Fibroblast of the conjunctiva (primary cell): ENCODE measurements around the gene BCL2L11.
A peak's percentile ranks its signal among the peaks of the same experiment; 100 is the strongest.

Experiments used
- DNase-seq: peaks from one replicate; pipeline ENCODE4 v3.0.0-alpha.2; 2010; ENCODE audit warnings: low read depth

BCL2L11 gene

DNA sequence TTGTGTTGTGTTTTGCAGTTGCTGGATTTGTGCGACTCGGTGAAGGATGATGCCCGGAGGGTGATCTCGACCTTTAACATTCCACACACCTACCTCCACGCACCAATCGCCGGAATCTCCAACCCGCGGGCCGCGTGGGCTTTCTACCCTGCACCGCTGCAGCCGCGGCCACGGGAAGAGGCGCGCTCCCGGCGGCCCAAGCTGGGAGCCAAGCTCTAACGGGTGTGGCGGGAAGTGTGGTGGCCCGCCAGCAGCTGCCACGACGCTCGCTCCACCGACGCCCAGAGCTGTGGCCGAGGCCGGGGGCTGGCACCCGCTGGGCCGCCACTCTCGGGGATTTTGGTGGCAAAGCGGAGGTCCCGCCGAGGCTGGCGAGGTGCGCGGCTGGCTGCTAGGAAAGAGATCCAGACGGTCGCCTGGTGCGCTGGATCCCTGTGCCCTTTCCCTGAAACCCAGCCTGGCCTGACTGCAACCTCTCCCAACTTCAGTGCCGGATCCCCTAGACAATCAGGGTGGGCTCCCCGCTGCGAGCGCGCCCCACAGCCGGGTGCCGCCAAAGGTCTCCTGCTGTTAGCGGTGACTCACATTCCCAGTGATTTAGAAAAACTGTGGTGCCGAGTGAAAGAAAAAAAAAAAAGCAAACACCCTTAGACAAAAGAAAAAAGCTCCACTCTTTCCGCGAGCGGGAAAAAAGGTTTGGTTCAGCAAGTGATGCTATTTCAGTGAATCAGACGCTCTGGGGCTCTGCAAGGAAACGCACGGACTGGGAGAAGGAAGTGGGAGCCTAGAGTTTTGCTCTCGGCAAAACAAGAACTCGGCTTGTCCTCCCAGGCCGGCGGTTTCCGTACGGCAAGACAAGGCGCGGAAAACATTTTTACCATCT, 2.9 kb upstream of the BCL2L11 start:
- DNase-seq = peak; percentile 17

DNA sequence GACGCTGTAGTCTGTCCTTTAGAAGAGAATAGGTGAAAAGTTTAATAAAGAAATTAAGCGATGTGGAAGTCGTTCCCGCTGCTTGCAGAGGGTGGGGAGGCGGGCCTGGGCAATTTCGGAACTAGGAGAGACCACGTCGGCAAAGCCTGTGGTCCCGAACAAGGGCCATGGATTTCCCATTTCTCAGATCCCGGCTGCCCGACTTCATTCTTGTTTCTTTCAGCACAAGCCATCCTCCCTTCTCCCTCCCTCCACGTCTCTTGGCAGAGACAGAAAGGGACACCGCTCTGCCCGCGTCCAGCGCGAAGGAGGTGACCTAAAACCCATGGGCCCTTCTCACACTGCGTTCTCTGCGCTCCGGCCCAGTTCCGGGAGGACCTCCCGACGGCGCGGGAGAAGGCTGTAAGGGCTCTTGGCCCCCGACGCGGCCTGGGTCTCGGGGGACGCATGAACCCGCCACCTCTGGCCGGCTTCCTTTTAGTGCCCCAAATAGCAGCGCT, 2.2 kb upstream of the BCL2L11 start:
- no peak for DNase-seq

DNA sequence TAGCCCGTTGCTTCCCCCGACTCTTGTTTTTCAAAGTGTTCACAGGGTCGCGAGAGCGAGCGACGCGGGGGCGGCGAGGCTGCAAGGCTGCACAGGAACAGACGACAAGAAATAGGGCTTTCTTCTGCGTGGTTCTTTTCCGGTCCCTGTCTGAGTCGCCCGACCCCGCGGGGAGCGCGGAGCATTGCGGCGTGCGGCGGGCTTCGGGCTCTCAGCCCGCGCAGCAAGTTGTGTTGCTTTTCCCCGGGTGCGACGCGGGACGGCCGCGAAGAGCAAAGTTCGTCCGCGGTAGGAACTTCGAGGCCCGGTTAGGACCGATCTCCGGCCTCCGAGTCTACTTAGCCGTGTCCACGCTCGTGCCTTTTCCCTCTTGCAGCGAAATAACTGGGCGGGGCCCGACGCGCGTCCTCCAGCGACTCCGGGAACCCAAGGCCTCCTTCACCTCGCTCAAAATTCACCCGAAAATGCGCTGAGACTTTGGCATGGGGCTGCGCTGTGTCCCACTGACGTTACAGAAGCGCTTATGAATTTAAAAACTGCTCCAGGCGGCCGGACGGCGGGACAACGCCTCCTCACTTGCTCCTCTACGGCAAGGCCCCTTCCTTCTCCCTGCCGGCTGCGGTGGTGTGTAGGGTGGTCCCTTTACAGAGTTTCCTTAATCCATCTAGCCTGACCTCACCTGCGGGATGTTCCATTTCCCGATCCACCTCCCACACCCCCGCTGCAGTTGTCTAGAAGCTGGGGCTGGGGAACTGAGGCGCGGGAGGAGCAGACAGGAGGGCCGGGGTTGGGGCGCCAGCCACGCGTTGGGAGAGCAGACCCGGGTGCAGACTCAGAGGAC, 1.5 kb upstream of the BCL2L11 start:
- DNase-seq = no peak

DNA sequence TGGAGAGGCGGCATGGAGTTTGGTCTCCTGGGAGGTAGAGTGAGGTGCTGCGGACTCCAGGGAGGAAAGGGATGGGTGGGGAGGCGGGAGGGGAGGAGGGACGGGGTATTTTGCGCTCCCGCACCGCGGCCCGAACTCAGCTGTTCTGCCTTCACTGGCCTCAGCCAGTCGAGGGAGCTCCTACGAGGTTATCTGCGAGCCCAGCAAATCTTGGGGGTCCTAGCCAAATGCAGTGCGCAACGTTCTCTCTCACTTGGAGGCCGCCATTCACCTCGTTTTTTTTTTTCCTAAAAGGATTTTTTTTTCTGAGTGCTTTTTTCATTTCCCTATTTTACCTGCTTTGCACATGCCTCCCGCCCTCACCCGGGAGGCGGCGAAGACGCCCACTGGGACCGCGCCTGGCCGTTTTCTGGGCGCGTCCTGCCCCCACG, 877 bp upstream of the BCL2L11 start:
- no peak for DNase-seq

DNA sequence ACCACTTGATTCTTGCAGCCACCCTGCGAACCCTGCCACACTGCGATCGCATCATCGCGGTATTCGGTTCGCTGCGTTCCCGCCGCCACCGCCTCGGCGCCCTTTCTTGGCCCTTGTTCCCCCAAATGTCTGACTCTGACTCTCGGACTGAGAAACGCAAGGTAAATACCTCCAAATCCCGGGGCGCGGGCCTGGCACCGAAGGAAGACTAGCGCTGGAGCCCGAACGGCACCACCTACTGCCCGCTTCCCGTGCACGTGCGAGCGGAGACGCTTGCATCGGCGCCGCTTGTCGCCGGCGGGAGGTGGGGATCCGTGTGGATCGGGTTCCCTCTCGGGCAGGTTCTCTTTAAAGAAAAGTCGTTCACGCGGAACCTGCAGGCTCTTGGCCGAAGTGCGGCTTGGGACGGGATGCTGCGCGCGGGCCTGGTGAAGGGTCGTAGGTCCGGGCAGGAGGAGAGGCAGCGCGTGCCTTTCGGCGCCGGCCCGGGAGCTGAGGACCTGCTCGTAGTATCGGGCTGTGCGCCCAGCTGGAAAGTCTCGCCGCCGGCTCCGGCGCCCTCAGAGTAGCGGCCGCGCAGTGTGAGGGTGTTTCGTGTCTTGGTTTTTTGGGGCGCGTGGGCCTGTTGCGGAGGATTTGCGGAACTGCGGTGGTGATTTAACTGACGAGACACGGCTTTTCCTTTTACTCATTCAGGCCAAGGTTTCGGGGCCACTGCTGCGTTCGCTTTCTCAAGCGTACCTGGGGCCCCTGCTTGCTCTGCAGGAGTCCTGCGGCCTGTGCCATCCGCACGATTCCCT, 514 bp downstream of the BCL2L11 start:
- DNase-seq = no peak

DNA sequence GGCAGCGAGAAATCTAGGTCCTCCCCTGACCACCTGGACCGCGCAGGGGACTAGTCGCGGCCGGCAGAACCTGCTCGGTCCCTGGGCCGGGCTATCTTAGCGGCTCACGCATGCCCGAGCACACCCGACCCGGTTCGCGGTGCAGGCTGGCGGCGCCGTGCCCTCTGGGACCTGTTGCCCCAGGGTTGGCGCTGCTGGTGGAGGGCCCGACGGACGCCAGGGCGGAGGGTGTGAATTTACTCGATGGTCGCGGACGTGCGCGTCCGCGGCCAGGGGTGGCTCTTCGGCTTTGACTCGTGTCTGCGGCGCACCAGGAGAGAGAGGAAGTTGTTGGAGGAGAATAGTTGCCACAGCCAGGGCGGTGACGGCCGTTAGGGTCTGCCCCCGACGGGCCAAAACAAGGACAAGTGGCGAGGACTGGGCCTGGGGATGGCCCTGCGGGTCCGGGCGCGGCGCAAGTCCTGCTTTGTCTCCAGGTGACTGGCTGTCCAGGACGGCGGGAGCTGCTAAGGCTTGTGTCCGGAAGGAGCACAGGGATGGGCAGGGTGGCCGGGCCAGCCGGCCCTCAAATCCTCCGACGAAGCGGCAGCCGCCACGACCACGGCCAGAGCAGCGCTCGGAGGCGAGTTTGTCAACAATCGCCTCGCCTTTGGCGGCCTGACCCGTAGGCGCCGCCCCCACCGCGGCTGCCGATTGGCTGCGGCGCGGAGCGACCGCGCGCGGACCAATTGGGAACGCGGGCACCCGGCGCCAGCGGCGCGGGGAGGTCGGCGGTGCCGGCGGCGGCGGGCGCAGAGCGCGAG, 1.3 kb downstream of the BCL2L11 start:
- DNase-seq = peak; percentile 65

DNA sequence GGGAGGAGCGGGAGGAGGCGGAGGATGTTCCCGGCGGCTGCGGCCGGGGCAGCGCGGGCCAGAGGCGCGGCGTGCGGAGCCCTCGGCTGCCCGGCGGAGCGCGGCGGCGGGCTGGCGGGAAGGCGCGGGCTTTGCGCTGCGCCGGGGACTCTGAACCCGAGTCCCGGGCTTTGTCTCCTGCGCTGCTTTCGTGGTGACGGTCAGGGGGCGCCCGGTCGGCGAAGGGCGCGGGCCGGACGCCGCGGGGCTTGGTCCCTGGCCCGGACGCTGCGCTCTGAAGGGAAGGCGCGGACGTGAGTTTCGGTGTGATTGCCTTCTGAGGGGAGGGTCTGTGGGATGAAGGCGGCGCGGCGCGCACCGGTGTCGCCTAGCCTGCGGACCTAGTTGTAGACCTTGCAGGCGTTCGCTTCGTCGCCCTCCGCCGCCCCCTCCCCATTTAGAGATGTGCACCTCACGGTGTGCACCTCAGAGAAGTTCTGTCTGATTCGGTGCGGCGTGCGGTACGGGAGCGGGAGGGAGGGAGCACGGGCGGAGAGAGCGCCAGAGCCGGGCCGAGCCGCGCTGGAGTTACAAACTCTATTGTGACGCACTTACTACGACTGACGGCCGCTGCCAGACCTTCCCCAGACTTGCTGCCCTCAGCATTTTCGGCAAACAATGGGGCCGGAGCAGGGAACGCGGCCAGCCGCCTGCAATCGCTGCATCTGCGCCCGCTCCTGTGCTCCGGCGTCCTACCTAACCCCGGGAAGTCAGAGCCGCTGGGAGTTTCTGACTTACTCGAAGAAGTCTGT, 2.1 kb downstream of the BCL2L11 start:
- DNase-seq = peak; percentile 64

DNA sequence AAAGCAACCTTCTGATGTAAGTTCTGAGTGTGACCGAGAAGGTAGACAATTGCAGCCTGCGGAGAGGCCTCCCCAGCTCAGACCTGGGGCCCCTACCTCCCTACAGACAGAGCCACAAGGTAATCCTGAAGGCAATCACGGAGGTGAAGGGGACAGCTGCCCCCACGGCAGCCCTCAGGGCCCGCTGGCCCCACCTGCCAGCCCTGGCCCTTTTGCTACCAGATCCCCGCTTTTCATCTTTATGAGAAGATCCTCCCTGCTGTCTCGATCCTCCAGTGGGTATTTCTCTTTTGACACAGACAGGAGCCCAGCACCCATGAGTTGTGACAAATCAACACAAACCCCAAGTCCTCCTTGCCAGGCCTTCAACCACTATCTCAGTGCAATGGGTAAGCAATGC, 3.0 kb downstream of the BCL2L11 start:
- DNase-seq = no peak

DNA sequence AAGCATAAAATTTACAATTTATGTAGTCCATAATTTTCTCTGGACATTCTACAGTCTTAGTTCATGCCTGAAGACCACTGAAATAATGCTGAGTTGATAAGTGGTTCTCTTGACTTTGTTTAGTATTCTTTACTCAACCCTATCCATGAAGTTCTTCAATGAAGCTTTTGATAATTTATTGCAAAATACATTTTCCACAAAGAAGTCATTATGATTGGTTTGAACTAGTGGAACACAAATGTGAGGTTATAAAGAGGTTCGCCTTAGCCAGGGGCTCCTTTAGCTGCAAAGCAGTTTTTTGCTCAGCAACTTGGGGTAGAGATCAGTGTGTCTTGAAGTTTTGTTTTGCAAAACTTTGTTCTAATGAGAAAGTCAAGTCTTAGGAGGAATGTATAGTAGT, 5.9 kb downstream of the BCL2L11 start:
- DNase-seq = no peak

DNA sequence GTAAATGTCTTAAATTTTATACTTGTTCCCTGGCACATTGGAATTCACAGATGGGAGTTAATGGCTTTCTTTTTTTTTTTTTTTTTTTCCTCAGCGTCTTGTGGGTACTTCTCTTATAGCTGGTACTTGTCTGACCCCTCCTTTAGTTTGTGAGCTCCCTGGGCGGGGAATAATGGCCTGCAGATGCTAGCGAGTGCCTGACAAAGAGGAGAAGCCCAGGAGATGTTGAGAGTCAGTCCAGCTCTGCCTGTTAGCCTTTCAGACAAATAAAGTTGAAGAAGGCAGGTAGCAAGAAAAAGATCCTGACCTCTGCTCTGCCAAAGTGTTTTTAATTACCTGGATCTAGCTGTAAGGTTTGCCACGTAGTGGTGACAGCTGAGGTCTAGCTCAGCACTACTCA, 6.6 kb downstream of the BCL2L11 start:
- no peak for DNase-seq

DNA sequence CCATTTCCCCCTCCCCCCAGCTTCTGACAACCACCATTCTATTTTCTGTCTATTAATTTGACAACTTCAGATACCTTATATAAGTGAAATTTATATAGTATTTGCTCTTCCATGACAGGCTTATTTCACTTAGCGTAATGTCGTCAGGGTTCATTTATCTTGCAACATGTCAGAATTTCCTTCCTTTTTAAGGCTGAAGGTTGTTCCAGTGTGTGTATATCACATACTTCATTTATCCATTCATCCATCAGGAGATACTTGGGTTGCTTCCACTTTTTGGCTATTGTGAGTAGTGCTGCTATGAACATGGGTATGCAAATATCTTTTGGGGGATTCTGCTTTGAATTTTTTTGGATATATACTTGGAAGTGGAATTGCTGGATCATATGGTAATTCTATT, 7.4 kb downstream of the BCL2L11 start:
- DNase-seq = no peak

DNA sequence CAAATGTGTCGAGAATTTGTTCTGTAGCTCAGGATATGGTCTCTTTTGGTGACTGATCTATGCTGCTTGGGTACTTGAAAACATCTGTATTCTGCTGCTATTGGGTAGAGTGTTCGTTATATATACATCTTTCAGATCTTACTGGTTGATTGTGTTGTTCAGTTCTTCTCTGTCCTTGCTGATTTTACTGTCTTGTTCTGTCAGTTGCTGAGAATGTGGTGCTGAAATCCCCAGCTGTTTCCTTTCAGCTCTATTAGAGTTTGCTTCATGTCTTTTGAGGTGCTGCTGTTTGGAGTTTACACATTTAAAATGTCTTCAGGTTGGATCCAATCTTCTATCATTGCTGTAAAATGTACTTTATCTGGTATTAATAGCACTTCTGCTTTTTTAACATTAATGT, 12.9 kb downstream of the BCL2L11 start:
- no peak for DNase-seq

DNA sequence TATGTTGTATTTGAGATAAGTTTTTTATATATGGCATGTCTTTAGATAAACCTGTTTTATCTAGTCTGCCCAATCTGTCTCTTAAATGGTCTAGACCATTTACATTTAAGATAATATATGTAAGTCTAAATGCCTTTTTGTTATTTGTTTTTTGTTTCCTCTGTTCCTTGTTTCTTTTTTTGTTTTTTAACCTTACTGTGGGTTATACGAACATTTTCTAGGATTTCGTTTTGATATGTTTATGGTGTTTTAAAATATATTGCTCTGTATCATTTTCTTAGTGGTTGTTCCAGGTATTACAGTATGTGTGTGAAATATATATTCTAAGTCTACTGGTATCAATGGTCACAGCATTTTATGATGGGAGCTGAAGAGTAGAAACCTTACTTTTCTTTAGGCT, 13.3 kb downstream of the BCL2L11 start:
- DNase-seq = no peak

DNA sequence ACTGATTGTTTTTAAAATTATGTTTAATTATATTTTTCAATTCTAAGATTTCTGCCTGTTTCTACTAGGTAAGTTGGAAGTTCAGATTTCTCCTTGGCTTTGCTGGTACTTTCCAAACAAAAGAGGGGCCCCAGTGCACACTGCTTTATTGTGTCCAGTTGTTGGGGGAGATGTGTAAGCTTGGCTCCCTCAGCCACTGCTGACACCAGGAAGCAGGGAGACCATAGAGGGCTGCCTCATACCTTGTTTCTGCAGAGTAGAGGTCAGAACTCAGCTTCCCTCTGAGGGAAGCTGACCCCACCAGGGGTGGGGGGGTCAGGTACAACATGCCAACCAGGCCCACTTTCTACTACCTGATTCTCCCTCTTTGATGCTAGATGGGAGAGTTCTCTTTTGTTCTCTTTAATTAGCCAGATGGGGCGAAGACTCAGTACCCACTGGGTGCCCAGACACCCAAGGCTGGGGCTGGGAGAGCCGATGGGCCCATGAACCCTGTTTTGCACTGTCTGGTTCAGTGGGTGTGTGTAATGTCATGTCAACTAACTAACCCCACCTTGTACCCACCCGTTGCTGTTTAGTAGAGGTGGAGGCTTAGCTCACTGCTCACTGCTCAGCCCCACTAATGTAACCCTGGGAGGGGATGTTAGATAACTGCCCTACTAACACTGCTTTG, 14.7 kb downstream of the BCL2L11 start:
- DNase-seq = no peak

DNA sequence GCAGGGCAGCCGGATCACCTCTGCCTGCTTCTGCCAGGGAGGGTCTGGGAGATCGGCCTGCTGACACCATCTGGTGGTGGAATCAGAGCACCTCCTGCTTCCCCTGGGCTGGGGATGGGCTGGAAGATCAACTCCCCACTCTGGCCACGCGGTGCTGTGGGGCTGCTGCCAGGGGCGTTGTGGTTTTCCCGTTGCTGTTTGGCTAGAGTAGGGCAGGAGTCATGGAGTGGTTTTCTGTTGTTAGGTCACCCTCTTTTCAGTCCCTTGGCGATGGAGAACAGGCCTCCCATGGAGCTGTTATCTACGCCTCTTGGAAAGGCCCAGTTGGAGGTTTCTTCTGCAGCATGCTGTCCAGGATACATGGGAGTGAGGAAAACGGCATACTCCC, 15.2 kb downstream of the BCL2L11 start:
- DNase-seq = peak; percentile 18

DNA sequence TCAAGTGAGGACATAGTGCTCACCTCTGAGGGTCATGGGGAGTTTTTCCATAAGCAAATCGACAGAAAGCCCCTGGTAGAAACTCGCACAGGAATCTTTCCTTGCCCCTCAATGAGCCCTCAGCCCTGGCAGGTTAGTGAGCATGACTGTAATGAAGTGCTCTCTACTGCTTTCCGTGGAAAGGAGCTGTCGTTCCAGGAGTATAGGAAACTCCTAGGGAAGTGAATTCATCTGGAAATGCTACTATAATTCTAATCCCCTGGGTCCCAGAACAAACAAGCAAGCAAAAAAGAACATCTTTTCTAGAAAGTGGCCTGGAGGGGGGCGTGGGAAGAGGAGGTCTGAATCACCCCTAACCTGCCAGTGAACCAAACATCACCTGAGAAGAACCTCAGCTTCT, 18.1 kb downstream of the BCL2L11 start:
- no peak for DNase-seq

DNA sequence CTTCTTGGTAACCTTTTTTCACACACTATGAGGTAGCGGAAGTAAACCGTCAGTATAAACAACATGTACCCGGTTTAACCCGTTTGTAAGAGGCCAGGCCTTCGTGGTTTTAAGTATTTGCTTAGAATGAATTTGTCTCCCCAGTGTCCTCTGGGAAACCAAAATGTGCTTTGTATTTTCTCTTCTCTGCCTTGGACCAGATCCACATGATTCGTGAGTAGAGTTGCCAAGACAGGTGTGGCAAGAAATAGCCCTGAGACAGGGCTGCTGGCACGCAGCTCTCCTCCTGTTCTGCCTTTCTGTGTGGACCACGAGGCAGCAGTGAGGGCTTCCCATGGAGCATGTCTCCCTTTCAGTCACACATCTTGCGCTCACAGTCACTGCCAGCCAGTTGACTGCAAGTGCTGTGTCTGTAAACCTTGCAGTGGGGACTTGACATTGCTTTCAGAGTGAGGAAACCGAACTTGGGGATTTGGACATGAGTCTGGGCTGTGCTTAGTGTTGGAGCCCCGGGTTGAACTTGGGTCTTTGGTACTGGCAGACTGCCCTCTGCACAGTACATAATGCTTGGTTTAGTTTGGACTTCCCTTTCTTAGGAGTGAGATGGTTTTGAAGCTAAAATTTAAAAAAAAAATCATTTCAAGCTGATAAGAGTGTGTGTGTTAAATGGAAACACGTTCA, 19.1 kb downstream of the BCL2L11 start:
- DNase-seq = no peak

DNA sequence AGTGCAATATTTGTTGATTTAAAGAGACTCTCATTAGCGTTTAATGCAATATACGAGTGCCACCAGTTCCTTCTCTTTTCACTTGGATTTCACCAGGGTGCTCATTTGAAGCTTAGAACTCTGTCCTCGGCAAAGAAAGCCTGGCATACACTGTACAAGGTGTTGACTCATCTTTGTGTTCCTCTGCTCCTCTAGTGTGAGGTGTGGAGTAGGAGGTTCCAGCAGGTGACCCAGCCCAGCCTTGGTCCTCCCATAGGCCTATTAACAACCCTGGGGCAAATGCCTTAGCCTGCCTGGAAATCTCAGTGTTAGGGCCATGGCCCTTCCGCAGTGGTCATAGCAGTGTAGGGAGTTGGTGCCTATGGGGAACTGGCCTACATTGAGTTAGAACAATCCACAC, 20.1 kb downstream of the BCL2L11 start:
- no peak for DNase-seq

DNA sequence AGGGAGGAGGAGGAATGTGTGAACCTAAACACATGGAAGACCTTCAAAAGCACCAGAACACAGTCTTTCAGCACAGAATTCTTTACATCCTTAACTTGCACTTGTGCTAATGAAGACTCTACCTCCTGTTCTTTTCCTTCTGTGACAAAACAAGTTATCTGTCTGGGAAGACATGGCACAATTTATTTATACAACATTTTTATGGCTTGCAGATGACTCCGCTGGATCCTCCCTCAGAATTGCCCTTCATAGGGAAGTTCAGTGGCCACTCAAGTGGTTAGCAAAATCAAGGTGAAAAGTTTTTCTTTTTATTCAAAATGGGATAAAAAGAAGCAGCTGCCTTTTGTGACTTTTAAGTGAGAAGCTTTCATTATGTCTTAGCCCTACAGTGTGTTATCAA, 21.4 kb downstream of the BCL2L11 start:
- DNase-seq = no peak
